B cell (primary cell): ENCODE measurements around the gene EXD3.

Experiments
- CTCF ChIP-seq: fragments of 200-600 bp; IDR thresholded peaks from one replicate; pipeline ENCODE4 v1.8.0; 2022; ENCODE audit warnings: antibody characterized with exemption, mild to moderate bottlenecking
- EZH2 ChIP-seq: IDR thresholded peaks from 2 replicates; pipeline ENCODE4 v1.6.1; 2012; ENCODE audit warnings: borderline replicate concordance, low read depth, mild to moderate bottlenecking, moderate library complexity, low read length; ENCODE audit not compliant: insufficient read depth, poor library complexity, severe bottlenecking

GRCh38 chr9:137433349-137433915 is 10.5 kb upstream of the EXD3 start:
- no peak for TF ChIP-seq CTCF
- no peak for TF ChIP-seq EZH2
